Upper lobe of left lung (tissue), 6 donors: ENCODE measurements around the gene SLC9B1. TPM values are rescaled to one million over a fixed set of nuclear protein-coding genes. Genes with fewer than 3 reads are reported as not detected.

ENCODE experiments used
- ATAC-seq, 2 donors: fragments of 200-7000 bp; cut with Tn5 transposase; one replicate each; pipeline ENCODE4 v1.9.1; 2022; ENCODE audit warnings: mild to moderate bottlenecking in 2 of 2, moderate library complexity in 2 of 2; ENCODE audit not compliant: low FRiP score in 2 of 2
- DNase-seq, 2 donors: peaks; one replicate each; pipeline ENCODE4 v3.0.0-alpha.2; 2019 to 2020
- H3K27ac ChIP-seq, 4 donors: fragments of 200-600 bp; sonication (generic); one replicate each; pipeline ENCODE4 v1.5.1; 2016 to 2019
- H3K27me3 ChIP-seq, 4 donors: fragments of 200-600 bp; sonication (generic); one replicate each; pipeline ENCODE4 v1.5.1; 2017 to 2019
- H3K36me3 ChIP-seq, 4 donors: fragments of 200-600 bp; sonication (generic); one replicate each; pipeline ENCODE4 v1.5.1; 2016 to 2019
- H3K4me1 ChIP-seq, 4 donors: fragments of 200-600 bp; sonication (generic); one replicate each; pipeline ENCODE4 v1.5.1; 2018 to 2019
- H3K4me3 ChIP-seq, 4 donors: fragments of 200-600 bp; sonication (generic); one replicate each; pipeline ENCODE4 v1.5.1; 2017 to 2019; ENCODE audit warnings: mild to moderate bottlenecking in 2 of 4, moderate library complexity in 1 of 4
- H3K9me3 ChIP-seq, 4 donors: fragments of 200-600 bp; sonication (generic); one replicate each; pipeline ENCODE4 v1.5.1; 2018 to 2019
- CTCF ChIP-seq, 6 experiments: fragments of 450-650 bp in 4 of 6; fragments of 200-600 bp in 2 of 6; sonication (generic) in 2 of 6; IDR thresholded peaks; one replicate each; pipeline ENCODE4 v1.5.1; 2016 to 2019; ENCODE audit warnings: antibody characterized with exemption in 6 of 6
- EP300 ChIP-seq, 4 donors: sonication (generic); formaldehyde crosslinking; IDR thresholded peaks; one replicate each; pipeline ENCODE4 v1.5.1; 2017; ENCODE audit warnings: antibody characterized with exemption in 4 of 4, control low read depth in 2 of 4
- POLR2A ChIP-seq, 4 donors: fragments of 450-650 bp; IDR thresholded peaks; one replicate each; pipeline ENCODE4 v1.5.1; 2016 to 2017; ENCODE audit warnings: antibody characterized with exemption in 4 of 4, mild to moderate bottlenecking in 2 of 4
- POLR2AphosphoS5 ChIP-seq, 2 donors: sonication (generic); formaldehyde crosslinking; IDR thresholded peaks; one replicate each; pipeline ENCODE4 v1.5.1; 2017; ENCODE audit warnings: antibody characterized with exemption in 2 of 2
- WGBS, 2 donors: methylation state at CpG; one replicate each; pipeline ENCODE4 v1.1.5; 2017 to 2018; 5-methylcytosine and 5-hydroxymethylcytosine counted together
- total RNA-seq, 6 donors: library from RNA; depleted of rRNA in 4 of 6; stranded (reverse); fragments of >200 nt in 4 of 6; gene quantifications; one replicate each; pipeline versions ENCODE4 v1.1.0 to v1.2.1, GENCODE V29; 2016 to 2021
- donor health status: DM: no; HTN: no; CAD: no; lungs with moderate emphysema.
- donor health status: DM: no; HTN: yes; CAD: no; lungs with severe emphysema.

Gene SLC9B1
- total RNA-seq, 6 donors from 2014 or later = 0.44 to 1.4 (median 0.62) TPM; not detected in 2

GRCh38 chr4:103012551-103012950, 7.0 kb downstream of the SLC9B1 start:
- Histone ChIP-seq H3K27ac (peak overlapping the region; percentile 24 to 73 (median 45)), H3K4me3 (no peak overlapping the region), H3K36me3 (no peaks in the 10 kb centered on the region), H3K27me3 (no peaks in the 10 kb centered on the region), H3K9me3 (no peaks in the 10 kb centered on the region), H3K4me1 (peaks cover 9 to 15% (median 13%) of the 10 kb centered on the region in 4 donors)
- no peak for ATAC-seq
- no peak for DNase-seq
- TF ChIP-seq CTCF (IDR thresholded peaks at IDR 0.05) = no peak
- no peak for TF ChIP-seq POLR2A (IDR thresholded peaks at IDR 0.05)
- no peak for TF ChIP-seq POLR2AphosphoS5 (IDR thresholded peaks at IDR 0.05)
- no peak for TF ChIP-seq EP300 (IDR thresholded peaks at IDR 0.05)

- TF ChIP-seq EP300 (IDR thresholded peaks at IDR 0.05) (no peak), POLR2AphosphoS5 (IDR thresholded peaks at IDR 0.05) (no peak), CTCF (IDR thresholded peaks at IDR 0.05) (no peak), POLR2A (IDR thresholded peaks at IDR 0.05) (no peak)
- Histone ChIP-seq H3K27ac (peak overlapping the region; percentile 24 to 73 (median 45)), H3K9me3 (no peaks in the 10 kb centered on the region), H3K4me3 (no peak overlapping the region), H3K27me3 (no peaks in the 10 kb centered on the region), H3K36me3 (no peaks in the 10 kb centered on the region), H3K4me1 (peaks cover 9 to 15% (median 13%) of the 10 kb centered on the region in 4 donors)
- DNase-seq (no peak), ATAC-seq (no peak)
- 67 to 70% methylated on average over 1 of the region's 1 CpG for WGBS, 2 donors
Observed at GRCh38 chr4:103012060-103012459, 7.4 kb downstream of the SLC9B1 start.

- no peak for TF ChIP-seq CTCF (IDR thresholded peaks at IDR 0.05)
- peak in 1 of 2 donors; percentile 4 for TF ChIP-seq POLR2AphosphoS5 (IDR thresholded peaks at IDR 0.05)
- no peak for TF ChIP-seq EP300 (IDR thresholded peaks at IDR 0.05)
- no peak for TF ChIP-seq POLR2A (IDR thresholded peaks at IDR 0.05)
- Histone ChIP-seq H3K4me1 (peaks cover 9 to 15% (median 13%) of the 10 kb centered on the region in 4 donors), H3K27me3 (no peaks in the 10 kb centered on the region), H3K4me3 (no peak overlapping the region), H3K36me3 (no peaks in the 10 kb centered on the region), H3K9me3 (no peaks in the 10 kb centered on the region), H3K27ac (peak overlapping the region; percentile 24 to 73 (median 45))
- WGBS, 2 donors = 60 to 90% methylated on average over 2 to 4 of the region's 4 CpGs
- ATAC-seq = peak; percentile 58 to 91
- peak in 1 of 2 donors; percentile 64 for DNase-seq
Observed at GRCh38 chr4:103011378-103012025, 8.0 kb downstream of the SLC9B1 start.

- Histone ChIP-seq H3K27ac (peak overlapping the region in 2 of 4 donors; percentile 62 to 73), H3K4me3 (no peak overlapping the region), H3K36me3 (no peaks in the 10 kb centered on the region), H3K27me3 (no peaks in the 10 kb centered on the region), H3K4me1 (peaks cover 9 to 15% (median 13%) of the 10 kb centered on the region in 4 donors), H3K9me3 (no peaks in the 10 kb centered on the region)
- WGBS, 2 donors = 100% methylated on average over 1 of the region's 1 CpG
- no peak for TF ChIP-seq EP300 (IDR thresholded peaks at IDR 0.05)
- no peak for TF ChIP-seq POLR2AphosphoS5 (IDR thresholded peaks at IDR 0.05)
- TF ChIP-seq CTCF (IDR thresholded peaks at IDR 0.05) = no peak
- TF ChIP-seq POLR2A (IDR thresholded peaks at IDR 0.05) = no peak
- no peak for DNase-seq
- no peak for ATAC-seq
Observed at GRCh38 chr4:103010804-103011203, 8.7 kb downstream of the SLC9B1 start.
